ENCODE measurements around the gene ABHD2.
"Not testable (repeated sequence)": the region's sequence is repeated elsewhere in the genome, so short reads cannot be mapped to it uniquely, and the experiment has no call there.

Gene ABHD2, protein sequence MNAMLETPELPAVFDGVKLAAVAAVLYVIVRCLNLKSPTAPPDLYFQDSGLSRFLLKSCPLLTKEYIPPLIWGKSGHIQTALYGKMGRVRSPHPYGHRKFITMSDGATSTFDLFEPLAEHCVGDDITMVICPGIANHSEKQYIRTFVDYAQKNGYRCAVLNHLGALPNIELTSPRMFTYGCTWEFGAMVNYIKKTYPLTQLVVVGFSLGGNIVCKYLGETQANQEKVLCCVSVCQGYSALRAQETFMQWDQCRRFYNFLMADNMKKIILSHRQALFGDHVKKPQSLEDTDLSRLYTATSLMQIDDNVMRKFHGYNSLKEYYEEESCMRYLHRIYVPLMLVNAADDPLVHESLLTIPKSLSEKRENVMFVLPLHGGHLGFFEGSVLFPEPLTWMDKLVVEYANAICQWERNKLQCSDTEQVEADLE

DNA sequence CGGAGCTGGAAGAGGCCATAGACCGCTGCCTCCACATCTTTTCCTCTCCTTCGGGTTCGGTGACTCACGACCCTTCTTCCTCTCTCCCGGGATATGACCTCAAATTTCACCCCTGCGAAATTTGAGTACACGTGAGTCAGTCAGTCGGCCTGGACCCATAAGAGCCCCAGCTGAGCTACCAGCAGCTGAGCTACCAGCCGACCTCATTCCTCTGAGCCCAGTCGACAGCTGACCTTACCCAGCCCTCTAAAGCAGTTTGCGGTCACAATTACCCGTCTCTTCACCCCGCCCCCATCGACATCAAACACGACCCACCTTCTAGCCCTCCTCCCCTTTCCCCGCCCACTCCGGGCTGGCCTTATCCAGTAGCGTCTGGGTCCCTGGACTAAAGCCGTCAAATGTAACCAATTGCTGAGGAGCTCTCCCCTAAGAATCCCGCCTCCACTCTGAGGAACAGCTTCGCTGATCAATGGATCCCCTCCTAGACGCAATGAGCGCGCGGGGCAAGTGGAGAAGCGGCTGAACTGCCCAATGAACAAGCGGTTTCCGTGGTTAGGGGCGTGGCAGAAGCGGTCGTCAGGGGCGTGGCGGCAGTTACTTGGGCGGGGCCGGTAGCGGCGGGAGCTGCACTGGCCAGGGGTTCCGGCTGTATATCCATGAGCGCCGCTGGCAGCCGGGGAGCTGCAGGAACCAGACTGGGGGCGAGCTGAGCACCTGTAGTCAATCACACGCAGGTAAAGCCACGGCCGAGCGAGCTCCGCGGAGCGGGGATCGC, at the start of gene ABHD2:
ABHD2 (plus strand) TSS at position 627 of the 775 bp plus-strand sequence. CDS start 27,872 bp downstream, outside the sequence.
- DNase-seq (ENCODE audit: low read depth in 3 of 3), result peak; percentile 97 to 99 (median 98)

DNA sequence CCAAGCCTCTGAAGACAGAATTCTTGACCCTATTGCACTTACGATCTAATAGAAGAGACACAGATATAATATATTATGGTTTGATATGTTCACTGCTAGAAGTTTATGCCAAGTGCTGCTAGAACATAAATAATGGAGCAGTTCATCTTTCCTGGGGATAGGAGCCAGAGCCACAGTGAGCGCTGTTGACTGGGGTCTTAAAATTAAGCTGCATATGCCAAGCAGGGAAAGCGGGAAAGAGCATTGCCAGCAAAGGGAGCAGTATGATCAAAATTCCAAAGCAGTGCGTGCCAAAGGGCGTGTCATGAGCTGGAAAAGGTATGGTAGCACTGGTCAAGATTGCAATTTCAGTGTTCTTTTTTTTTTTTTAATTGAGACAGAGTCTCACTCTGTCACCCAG, 49.1 kb upstream of the ABHD2 start:
- DNase-seq (ENCODE audit: low read depth in 3 of 3), result no peak

DNA sequence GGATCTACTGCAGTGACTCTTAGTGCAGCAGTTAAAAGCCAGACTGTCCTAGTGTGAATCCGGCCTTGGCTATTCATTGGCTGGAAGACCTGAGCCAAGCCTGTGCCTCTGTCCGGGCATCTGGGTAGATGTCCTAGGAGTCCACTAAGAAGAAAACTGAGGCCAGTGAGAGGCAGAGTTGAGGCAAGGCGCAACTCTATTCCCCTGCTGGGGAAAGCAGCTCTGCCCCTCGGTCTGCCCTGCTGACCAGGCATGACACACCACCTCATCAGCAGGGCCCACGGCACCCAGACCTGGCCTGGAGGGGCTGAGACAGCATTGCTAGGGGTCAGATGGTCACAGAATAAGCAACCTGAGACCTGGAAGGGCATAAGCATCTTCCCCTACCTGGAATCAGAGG, 46.7 kb upstream of the ABHD2 start:
- DNase-seq (ENCODE audit: low read depth in 3 of 3), result no peak

DNA sequence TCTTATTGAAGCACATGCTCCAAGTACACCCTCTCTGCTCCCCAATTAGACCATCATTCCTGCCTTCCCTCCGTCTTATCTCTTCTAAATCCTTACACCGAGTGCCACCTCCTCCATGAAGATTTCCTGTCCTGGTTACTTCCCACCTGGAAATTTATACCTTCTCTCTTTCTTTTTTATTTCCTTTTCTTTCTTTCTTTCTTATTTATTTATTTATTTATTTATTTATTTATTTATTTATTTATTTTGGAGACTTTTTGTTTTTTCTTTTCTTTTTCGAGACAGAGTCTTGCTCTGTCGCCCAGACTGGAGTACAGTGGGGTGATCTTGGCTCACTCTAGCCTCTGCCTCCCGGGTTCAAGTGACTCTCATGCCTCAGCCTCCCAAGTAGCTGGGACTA, 45.9 kb upstream of the ABHD2 start:
- DNase-seq (ENCODE audit: low read depth in 3 of 3), result no peak

DNA sequence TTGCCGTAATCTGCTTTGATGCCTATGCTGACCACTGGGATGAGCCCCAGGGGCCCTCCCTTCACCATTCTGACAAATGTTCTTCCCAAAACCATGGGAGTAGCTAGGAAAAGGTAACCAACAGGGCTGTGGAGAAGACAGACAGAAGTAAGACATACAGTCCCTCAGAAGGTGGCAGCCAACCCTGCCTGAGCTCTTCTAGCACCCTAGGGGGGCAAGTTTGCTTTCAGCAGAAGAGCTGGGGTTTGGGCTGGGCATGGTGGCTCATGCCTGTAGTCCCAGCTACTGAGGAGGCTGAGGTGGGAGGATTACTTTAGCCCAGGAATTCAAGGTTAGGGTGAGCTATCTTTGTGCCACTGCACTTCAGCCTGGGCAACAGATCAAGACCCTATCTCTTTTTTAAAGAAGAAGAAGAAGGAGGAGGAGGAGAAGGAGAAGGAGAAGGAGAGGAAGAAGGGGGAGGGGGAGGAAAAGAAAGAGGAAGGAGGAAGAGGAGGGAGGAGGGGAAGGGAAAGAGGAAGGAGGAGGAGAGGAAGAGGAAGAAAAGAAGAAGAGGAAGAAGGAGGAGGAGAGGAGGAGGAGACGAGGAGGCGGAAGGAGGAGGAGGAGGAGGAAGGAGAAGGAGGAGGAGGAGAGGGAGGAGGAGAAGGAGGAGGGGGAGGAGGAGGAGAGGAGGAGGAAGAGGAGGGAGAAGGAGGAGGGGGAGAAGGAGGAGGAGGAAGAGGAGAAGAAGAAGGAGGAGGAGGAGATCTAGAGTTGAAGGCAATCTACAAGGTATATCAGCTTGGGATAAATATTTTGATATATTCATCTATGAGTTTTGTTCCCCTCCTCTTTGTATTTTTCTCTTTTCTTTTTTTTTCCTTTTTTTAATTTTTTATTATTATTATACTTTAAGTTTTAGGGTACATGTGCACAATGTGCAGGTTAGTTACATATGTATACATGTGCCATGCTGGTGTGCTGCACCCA, 44.9 kb upstream of the ABHD2 start:
- DNase-seq (ENCODE audit: low read depth in 3 of 3), result no peak

DNA sequence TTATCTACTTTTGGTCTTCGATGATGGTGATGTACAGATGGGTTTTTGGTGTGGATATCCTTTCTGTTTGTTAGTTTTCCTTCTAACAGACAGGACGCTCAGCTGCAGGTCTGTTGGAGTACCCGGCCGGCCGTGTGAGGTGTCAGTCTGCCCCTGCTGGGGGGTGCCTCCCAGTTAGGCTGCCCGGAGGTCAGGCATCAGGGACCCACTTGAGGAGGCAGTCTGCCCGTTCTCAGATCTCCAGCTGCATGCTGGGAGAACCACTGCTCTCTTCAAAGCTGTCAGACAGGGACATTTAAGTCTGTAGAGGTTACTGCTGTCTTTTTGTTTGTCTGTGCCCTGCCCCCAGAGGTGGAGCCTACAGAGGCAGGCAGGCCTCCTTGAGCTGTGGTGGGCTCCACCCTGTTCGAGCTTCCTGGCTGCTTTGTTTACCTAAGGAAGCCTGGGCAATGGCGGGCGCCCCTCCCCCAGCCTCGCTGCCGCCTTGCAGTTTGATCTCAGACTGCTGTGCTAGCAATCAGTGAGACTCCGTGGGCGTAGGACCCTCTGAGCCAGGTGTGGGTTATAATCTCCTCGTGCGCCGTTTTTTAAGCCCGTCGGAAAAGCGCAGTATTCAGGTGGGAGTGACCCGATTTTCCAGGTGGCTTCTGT, 39.1 kb upstream of the ABHD2 start:
- DNase-seq (ENCODE audit: low read depth in 3 of 3), result not testable (repeated sequence)

DNA sequence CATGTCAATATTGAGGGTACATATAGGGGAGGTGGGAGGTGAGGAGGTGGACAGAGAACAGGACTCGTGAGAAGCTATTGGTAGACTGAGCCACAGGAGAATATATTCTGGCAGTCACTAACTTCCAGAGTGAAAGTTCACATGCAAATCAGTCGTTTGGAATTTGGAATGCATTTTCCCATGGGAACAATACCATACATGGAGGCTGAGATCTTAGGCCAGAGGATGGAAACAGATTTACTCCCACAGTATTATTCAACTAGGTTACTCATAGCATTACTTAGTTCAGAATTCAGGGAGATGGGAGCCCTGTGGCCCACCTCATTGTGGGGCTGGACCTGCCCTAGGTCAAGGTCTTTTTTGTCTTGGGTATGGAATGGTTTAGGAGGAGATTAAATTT, 36.4 kb upstream of the ABHD2 start:
- DNase-seq (ENCODE audit: low read depth in 3 of 3), result no peak

DNA sequence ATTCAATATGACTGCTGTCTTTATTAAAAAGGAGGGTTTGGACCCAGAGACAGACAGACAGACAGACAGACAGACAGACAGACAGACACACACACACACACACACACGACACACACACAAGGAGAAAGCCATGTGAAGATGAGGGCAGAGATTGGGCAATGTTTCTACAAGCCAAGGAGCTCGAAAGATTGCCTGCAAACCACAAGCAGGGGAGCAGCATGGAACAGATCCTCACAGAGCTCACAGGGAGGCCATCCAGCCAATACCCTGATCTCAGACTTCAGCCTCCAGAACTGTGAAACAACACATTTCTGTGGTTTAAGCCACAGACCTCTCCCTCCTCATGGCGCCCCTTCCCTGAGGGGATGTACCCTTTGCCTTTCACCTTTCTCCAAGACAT, 35.8 kb upstream of the ABHD2 start:
- DNase-seq (ENCODE audit: low read depth in 3 of 3), result no peak

DNA sequence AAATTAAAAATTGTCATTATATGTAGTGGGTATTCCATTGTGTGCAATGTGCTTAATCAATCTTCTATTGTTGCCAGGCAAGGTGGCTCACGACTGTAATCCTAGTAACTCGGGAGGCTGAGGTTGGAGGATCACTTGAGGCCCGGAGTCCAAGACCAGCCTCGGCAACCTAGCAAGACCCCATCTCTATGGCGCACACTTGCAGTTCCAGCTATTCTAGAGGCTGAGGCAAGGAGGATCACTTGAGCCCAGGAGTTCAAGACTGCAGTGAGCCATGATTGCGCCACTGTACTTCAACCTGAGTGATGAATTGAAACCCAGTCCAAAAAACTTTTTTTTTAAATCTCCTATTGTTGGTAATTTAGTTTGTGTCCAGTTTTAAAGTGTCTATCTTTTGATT, 33.4 kb upstream of the ABHD2 start:
- DNase-seq (ENCODE audit: low read depth in 3 of 3), result no peak

DNA sequence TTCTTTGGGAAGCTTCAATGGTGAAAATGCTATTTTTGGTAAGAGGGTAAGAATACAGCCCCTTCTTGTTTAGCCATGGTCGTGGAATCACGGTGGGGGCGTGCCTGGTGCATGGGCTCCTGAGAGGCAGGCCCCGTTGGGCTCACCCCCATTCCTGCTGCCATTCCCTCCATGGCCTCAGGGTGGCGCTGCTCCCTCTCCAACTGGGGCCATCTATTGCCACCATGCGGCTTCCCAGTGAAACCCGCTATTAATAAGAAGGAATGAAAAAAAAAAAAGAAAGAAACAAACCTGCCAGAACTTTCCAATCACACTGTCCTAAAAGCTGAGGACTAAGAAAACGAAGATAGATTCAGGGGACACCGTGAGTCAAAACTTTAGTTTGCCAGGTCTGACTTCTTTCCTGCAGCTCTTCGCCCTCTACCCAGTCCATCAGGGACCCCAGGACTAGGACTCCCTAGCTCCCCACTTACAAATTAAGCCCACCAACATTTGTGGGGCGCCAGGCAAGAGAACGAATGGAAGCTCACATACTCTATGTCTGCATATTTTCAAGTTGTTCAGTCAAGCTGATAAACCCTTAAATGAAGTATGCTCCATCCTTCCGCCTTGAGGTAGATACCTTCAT, 30.6 kb upstream of the ABHD2 start:
- peak; percentile 67 to 79 (median 76) for DNase-seq (ENCODE audit: low read depth in 3 of 3)

DNA sequence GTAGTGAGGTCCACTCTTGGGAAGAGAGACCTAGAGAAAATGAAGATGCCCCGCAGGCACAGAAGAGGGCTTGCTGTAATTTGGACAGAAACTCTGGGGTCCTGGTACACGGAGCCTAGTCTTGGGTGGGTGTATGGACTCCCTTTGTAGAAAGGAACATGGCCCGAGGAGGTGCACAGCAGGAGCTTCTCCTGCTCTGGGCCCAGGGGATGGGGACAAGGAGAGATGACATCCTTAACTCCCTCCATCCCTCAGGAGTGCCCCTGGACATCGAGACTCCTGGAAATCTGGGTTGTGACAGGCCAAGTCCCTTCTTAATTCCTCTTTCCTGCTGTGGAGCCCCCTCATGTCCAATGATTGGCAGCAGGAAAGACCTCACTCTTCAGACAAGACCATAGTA, 29.9 kb upstream of the ABHD2 start:
- no peak for DNase-seq (ENCODE audit: low read depth in 3 of 3)

DNA sequence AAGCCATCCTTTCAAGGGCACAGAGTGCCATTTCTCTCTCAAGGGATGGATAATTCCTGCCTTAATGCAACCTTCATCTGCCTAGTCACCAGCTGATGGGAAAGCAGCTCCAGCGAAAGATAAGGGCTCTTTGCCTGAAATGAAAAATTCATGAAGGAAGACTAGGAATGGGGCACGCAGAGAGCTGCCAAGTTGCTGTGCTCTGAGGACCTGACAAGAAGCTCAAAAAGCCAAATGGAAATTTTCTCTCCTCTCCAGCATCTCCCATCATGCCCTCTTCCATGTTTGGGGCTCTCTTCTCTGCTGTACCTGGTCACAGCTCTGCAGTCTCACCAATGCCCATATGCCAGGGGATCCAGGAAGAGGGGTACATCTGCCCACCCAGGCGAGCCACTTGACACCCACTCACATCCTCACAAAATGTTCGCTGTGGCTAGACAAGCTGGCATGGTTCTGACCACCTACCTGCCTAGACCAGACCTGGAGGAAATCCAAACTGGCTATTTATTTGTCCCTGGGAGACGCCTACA, 29.3 kb upstream of the ABHD2 start:
- DNase-seq (ENCODE audit: low read depth in 3 of 3), result no peak

DNA sequence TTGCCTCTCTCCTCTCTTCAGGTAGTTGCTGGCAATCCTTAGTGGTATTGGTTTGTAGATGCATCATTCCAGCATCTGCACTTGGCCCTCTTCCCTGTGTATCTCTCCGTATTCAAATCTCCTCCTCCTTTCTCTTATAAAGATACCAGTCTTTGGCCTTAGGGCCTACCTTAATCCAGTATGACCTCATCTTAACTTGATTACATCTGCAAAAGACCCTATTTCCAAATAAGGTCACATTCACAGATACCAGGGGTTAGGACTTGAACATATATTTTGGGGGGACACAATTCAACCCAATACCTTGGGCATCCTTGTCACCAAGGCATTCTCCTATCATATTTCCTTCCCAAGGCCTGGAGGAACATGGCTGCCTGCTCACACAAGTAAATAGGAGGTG, 22.0 kb upstream of the ABHD2 start:
- no peak for DNase-seq (ENCODE audit: low read depth in 3 of 3)

DNA sequence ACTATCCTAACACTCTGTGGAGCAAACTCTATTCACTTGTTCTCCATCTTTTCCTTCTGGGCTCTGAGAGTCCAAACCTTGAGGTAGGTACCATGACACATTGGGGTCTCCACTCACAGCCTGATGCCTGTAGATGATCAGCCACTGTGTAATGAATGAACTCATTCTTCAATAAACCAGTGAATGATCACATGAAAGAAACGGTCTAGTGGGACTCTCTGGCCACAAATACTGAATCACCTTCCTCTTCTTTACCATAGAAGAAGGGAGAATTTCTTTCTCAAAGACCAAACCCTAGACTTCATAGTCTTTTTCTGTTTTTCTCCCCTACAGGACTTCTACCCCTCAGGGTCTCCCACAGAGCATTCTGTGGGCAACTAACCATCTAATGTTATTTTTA, 20.5 kb upstream of the ABHD2 start:
- DNase-seq (ENCODE audit: low read depth in 3 of 3), result no peak

DNA sequence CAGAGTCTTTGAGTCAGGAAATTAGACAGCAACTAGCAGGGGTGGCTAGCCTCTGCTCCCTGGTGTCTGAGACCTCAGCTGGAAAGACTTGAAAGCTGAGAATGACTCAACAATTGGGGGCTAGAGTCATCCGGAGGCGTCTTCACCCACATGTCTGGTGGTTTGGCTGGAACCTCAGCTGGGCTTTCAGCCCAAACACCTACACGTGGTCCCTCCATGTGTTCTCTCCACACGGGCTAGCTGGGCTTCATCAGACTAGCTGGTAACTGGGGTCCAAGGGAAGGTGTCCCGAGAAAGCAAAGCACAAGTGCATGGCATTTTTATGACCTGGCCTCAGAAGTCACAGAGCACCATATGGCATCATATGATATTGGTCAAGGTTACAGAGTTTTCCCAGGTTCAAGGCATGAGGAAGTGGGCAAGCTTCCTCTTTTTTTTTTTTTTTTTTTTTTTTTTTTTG, 19.9 kb upstream of the ABHD2 start:
- peak; percentile 35 to 53 (median 45) for DNase-seq (ENCODE audit: low read depth in 3 of 3)

DNA sequence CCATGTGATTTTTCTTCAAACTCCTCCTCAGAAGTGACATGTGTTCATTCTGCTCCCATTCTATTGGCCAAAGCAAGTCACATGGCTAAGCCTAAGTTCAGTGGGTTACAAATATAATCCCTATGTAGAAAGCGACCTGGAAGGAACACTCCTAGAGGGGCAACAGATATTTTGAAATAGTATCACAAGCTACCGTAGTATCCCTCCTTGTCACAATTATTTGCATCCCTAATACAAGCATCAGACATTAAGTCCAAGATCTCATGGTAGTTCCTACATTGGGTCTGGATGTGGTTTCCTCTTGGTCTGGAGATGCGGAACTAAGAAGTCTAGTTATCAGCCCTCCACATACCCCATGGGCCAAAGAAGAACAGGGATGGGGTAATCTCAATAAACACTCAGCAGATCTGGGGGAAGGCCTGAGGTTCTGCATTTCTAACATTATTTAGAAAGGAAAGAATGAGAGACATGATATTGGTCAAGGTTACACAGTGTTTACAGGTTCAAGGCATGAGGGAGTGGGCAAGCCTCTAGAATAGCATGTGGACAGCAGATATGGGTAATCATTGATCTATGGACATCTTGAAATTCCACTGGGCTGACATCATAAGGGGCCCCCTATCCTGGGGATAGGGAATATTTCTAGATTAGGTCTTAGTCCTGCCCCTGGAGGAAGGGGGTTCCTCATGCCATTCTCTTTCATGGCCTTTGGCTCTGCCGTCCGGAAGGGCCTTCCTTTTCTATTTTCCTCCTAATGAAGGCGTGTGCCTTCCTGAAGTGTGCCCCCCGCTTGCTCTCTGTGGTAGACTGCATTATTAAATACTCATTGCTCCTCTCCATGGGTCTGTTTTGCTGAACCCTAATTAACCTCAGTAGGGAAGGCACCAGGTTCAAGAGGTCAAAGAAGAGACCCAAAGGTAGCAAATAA, 17.8 kb upstream of the ABHD2 start:
- no peak for DNase-seq (ENCODE audit: low read depth in 3 of 3)

DNA sequence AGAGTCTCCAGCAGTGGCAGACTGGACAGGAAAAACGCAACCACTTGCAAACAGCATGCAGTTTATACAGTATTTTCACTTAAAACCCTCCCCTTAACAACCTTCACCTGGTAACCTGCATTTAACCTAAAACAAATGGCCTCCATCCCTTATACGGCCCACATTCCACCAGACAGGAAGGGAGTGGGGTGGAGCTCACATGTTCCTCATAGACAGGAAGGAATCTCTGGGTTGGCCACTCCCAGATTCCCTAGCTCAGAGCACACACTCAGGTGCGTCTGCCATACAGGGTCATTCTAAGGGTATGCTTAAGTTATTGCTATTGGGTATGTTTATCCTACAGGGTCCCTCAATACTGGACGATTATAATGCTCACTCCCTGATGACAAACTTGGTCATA, 16.8 kb upstream of the ABHD2 start:
- DNase-seq (ENCODE audit: low read depth in 3 of 3), result no peak

DNA sequence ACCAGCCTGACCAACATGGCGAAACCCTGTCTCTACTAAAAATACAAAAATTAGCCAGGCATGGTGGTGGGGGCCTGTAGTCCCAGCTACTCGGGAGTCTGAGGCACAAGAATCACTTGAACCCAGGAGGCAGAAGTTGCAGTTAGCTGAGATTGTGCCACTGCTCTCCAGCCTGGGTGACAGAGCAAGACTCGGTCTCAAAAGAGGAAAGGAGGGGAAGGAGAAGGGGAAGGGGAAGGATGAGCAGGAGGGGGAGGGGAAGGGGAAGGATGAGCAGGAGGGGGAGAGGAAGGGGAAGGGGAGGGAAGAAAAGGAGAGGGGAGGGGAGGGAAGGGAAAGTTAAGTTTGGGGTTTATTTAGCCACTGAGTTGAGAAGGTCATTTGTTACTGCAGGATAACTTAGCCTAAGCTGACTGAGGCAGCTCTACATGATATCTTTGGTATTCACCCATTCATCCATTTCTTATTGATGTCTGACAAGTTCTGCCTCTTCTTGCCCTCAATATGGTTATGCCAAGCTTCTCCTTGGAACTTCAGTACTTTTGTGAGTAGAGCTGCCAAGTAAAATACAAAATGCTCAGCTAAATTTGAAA, 15.9 kb upstream of the ABHD2 start:
- no peak for DNase-seq (ENCODE audit: low read depth in 3 of 3)

DNA sequence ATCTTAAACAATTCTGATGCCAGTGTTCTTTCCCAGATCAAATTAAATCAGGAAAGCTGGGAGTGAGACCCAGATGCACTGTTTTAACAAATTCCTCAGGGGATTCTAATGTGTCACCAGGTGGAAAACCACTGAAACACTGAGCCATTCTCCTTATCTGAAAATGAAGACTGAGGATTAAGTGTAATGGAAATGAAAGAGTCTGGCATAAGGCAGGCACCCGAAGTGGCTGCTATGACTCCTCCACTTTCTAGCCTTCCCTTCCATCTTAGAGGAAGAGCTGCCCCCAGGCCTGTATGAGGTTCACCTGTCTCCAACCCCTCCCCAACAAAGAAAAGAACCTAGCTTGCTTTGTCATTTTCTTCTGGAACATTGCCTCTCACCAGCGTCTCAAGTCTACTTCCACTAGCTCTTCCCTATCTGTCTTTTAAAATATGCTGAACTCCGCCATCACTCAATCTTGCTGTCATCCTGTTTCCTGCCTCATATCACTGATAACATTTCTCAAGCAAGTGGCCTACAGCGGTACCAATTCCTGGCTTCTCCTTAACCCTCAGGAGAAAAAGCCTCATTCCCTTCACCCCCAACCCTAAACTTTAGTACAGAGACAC, 13.7 kb upstream of the ABHD2 start:
- no peak for DNase-seq (ENCODE audit: low read depth in 3 of 3)
